ENCODE data around the gene NLN.
A peak's percentile ranks its signal among the peaks of the same experiment; 100 is the strongest.
"Not testable (repeated sequence)": the region's sequence is repeated elsewhere in the genome, so short reads cannot be mapped to it uniquely, and the experiment has no call there.

Gene NLN

GRCh38 chr5:65734196-65734775, 12.3 kb downstream of the NLN start:
- DNase-seq, result not testable (repeated sequence)

GRCh38 chr5:65734921-65735320, 12.9 kb downstream of the NLN start:
- no peak for DNase-seq

- DNase-seq, result no peak
These were observed 14.0 kb downstream of the NLN start for GRCh38 chr5:65736011-65736410.

- no peak for DNase-seq
These were observed 15.8 kb downstream of the NLN start for GRCh38 chr5:65737842-65738241.

- no peak for DNase-seq
These were observed 16.3 kb downstream of the NLN start for GRCh38 chr5:65738305-65738704.

GRCh38 chr5:65739162-65739561, 17.2 kb downstream of the NLN start:
- DNase-seq, result no peak

- DNase-seq, result peak; percentile 1
These were observed 20.7 kb downstream of the NLN start for GRCh38 chr5:65742565-65743231.

GRCh38 chr5:65749221-65749844, 27.3 kb downstream of the NLN start:
- DNase-seq, result no peak

- DNase-seq, result no peak
These were observed 28.0 kb downstream of the NLN start for GRCh38 chr5:65749956-65750355.

- no peak for DNase-seq
These were observed 28.9 kb downstream of the NLN start for GRCh38 chr5:65750938-65751337.

- DNase-seq, result no peak
These were observed 31.2 kb downstream of the NLN start for GRCh38 chr5:65753189-65753588.

- DNase-seq, result no peak
These were observed 36.6 kb downstream of the NLN start for GRCh38 chr5:65758546-65759144.

GRCh38 chr5:65760504-65761275, 38.7 kb downstream of the NLN start:
- DNase-seq, result no peak

- DNase-seq, result no peak
These were observed 40.2 kb downstream of the NLN start for GRCh38 chr5:65762234-65762633.

GRCh38 chr5:65765582-65765981, 43.6 kb downstream of the NLN start:
- no peak for DNase-seq

- no peak for DNase-seq
These were observed 44.2 kb downstream of the NLN start for GRCh38 chr5:65766175-65766574.

GRCh38 chr5:65766781-65767180, 44.8 kb downstream of the NLN start:
- no peak for DNase-seq

GRCh38 chr5:65767565-65767964, 45.6 kb downstream of the NLN start:
- no peak for DNase-seq

GRCh38 chr5:65768723-65769346, 46.8 kb downstream of the NLN start:
- no peak for DNase-seq

- no peak for DNase-seq
These were observed 47.5 kb downstream of the NLN start for GRCh38 chr5:65769539-65769938.

GRCh38 chr5:65771266-65771665, 49.3 kb downstream of the NLN start:
- no peak for DNase-seq

GRCh38 chr5:65772963-65773362, 51.0 kb downstream of the NLN start:
- DNase-seq, result not testable (repeated sequence)

- DNase-seq, result no peak
These were observed 52.3 kb downstream of the NLN start for GRCh38 chr5:65774346-65774745.
